Breast epithelium (tissue), 4 donors: ENCODE measurements around the gene POLR3B. TPM values are rescaled to one million over a fixed set of nuclear protein-coding genes. Genes with fewer than 3 reads are reported as not detected.

Source experiments
- DNase-seq, 2 donors: peaks; one replicate each; pipeline ENCODE4 v3.0.0-alpha.2; 2019; ENCODE audit warnings: low spot score in 2 of 2
- H3K27ac ChIP-seq, 2 donors: fragments of 200-600 bp; sonication (generic) in 1 of 2; one replicate each; pipeline ENCODE4 v1.5.1; 2016 to 2019; ENCODE audit warnings: mild to moderate bottlenecking in 1 of 2
- H3K27me3 ChIP-seq, 2 donors: fragments of 200-600 bp; sonication (generic) in 1 of 2; one replicate each; pipeline versions ENCODE4 v1.5.1 to v1.6.0; 2017 to 2019; ENCODE audit warnings: control low read depth in 1 of 2, mild to moderate bottlenecking in 1 of 2
- H3K36me3 ChIP-seq: fragments of 200-600 bp; one replicate; pipeline ENCODE4 v1.5.1; 2019
- H3K4me1 ChIP-seq, 2 donors: fragments of 200-600 bp; sonication (generic); one replicate each; pipeline ENCODE4 v1.5.1; 2016 to 2019; ENCODE audit warnings: control low read depth in 1 of 2
- H3K4me3 ChIP-seq, 3 donors: fragments of 200-600 bp; sonication (generic); 1 replicate in 2 of 3; 2 replicates in 1 of 3; pipeline ENCODE4 v1.5.1; 2016 to 2019; ENCODE audit warnings: mild to moderate bottlenecking in 3 of 3, moderate library complexity in 2 of 3
- H3K9me3 ChIP-seq, 2 donors: fragments of 200-600 bp; sonication (generic) in 1 of 2; one replicate each; pipeline ENCODE4 v1.5.1; 2016 to 2019; ENCODE audit warnings: control low read depth in 1 of 2
- CTCF ChIP-seq, 3 donors: fragments of 450-650 bp; IDR thresholded peaks; one replicate each; pipeline ENCODE4 v1.5.1; 2016 to 2017; ENCODE audit warnings: antibody characterized with exemption in 3 of 3, mild to moderate bottlenecking in 3 of 3, moderate library complexity in 3 of 3
- POLR2A ChIP-seq: fragments of 450-650 bp; IDR thresholded peaks from one replicate; pipeline ENCODE4 v1.6.1; 2016; ENCODE audit warnings: antibody characterized with exemption, mild to moderate bottlenecking, moderate library complexity
- POLR2AphosphoS5 ChIP-seq, 3 donors: sonication (generic); formaldehyde crosslinking; IDR thresholded peaks; one replicate each; pipeline ENCODE4 v1.6.1; 2017; ENCODE audit warnings: antibody characterized with exemption in 3 of 3
- intact Hi-C: fragments of 100-400 bp; cut with DNase I; formaldehyde crosslinking; loops from one replicate; pipeline ENCODE4 v1.15.1; 2023; ENCODE audit warnings: low total_unique reads
- total RNA-seq, 3 donors: library from RNA; depleted of rRNA; stranded (reverse); fragments of >200 nt; gene quantifications; one replicate each; pipeline ENCODE4 v1.1.0, GENCODE V29; 2016

Gene POLR3B
- total RNA-seq, 3 donors from 2014 or later = 7.0 to 9.8 (median 9.2) TPM

- TF ChIP-seq CTCF (IDR thresholded peaks at IDR 0.05) (no peak), POLR2AphosphoS5 (IDR thresholded peaks at IDR 0.05) (no peak), POLR2A (no peak)
- Histone ChIP-seq H3K4me3 (no peak overlapping the region), H3K27me3 (no peaks in the 10 kb centered on the region), H3K9me3 (no peaks in the 10 kb centered on the region), H3K36me3 (no peaks in the 10 kb centered on the region), H3K4me1 (no peaks in the 10 kb centered on the region), H3K27ac (no peak overlapping the region)
- intact Hi-C loops = no loop called here
- no peak for DNase-seq
Observed at GRCh38 chr12:106353175-106353574, 4.4 kb upstream of the POLR3B start.

- TF ChIP-seq POLR2A = no peak
- peak overlapping the region; percentile 79 to 92 for H3K27ac ChIP-seq
- DNase-seq = no peak
- H3K36me3 ChIP-seq = no peaks in the 10 kb centered on the region
- intact Hi-C loops = no loop called here
- no peaks in the 10 kb centered on the region for H3K27me3 ChIP-seq
- peak overlapping the region; percentile 66 to 79 (median 73) for H3K4me3 ChIP-seq
- peaks cover 0 to 5% of the 10 kb centered on the region in 2 donors for H3K4me1 ChIP-seq
- no peaks in the 10 kb centered on the region for H3K9me3 ChIP-seq
Observed at GRCh38 chr12:106358396-106359241, 1.1 kb downstream of the POLR3B start.

- DNase-seq = no peak
- Histone ChIP-seq H3K27ac (no peak overlapping the region), H3K4me3 (no peak overlapping the region), H3K36me3 (no peaks in the 10 kb centered on the region), H3K4me1 (peaks cover 0 to 5% of the 10 kb centered on the region in 2 donors), H3K9me3 (no peaks in the 10 kb centered on the region), H3K27me3 (no peaks in the 10 kb centered on the region)
- intact Hi-C loops = no loop called here
- no peak for TF ChIP-seq CTCF (IDR thresholded peaks at IDR 0.05)
- no peak for TF ChIP-seq POLR2AphosphoS5 (IDR thresholded peaks at IDR 0.05)
- TF ChIP-seq POLR2A = no peak
Observed at GRCh38 chr12:106359646-106360399, 2.3 kb downstream of the POLR3B start.

- Histone ChIP-seq H3K27me3 (no peaks in the 10 kb centered on the region), H3K4me3 (no peak overlapping the region), H3K36me3 (no peaks in the 10 kb centered on the region), H3K9me3 (no peaks in the 10 kb centered on the region), H3K27ac (no peak overlapping the region), H3K4me1 (peaks cover 0 to 5% of the 10 kb centered on the region in 2 donors)
- intact Hi-C loops = no loop called here
- TF ChIP-seq POLR2A (no peak), CTCF (IDR thresholded peaks at IDR 0.05) (no peak)
- DNase-seq = no peak
Observed at GRCh38 chr12:106360400-106360994, 2.9 kb downstream of the POLR3B start.

GRCh38 chr12:106362971-106363370 is 5.4 kb downstream of the POLR3B start:
- intact Hi-C loops = no loop called here
- DNase-seq = no peak
- Histone ChIP-seq H3K4me3 (no peak overlapping the region), H3K27ac (no peak overlapping the region), H3K9me3 (no peaks in the 10 kb centered on the region), H3K36me3 (peaks cover 6% of the 10 kb centered on the region), H3K27me3 (no peaks in the 10 kb centered on the region), H3K4me1 (peaks cover 0 to 5% of the 10 kb centered on the region in 2 donors)
- TF ChIP-seq POLR2AphosphoS5 (IDR thresholded peaks at IDR 0.05) = no peak
- no peak for TF ChIP-seq POLR2A
- no peak for TF ChIP-seq CTCF (IDR thresholded peaks at IDR 0.05)
